ENCODE measurements around the gene SYNJ2. TPM values are rescaled to one million over a fixed set of nuclear protein-coding genes. Genes with fewer than 3 reads are reported as not detected.

Gene SYNJ2
- total RNA-seq, 1 donor from 2014 or later = 31.8 TPM

GRCh38 chr6:157941101-157941863, 40.4 kb upstream of the SYNJ2 start:
- H3K4me1 ChIP-seq (ENCODE audit: insufficient read depth, low read length) = peaks cover 12% of the 10 kb centered on the region
- H3K27ac ChIP-seq (ENCODE audit: low read depth, low read length) = no peak overlapping the region
- Mint-ChIP-seq H3K9me3 (ENCODE audit: unreplicated experiment) (no peaks in the 10 kb centered on the region), H3K4me3 (ENCODE audit: unreplicated experiment) (no peak overlapping the region), H3K27me3 (ENCODE audit: low read depth, unreplicated experiment) (no peaks in the 10 kb centered on the region), H3K4me1 (ENCODE audit: low read depth, unreplicated experiment) (no peaks in the 10 kb centered on the region), H3K36me3 (ENCODE audit: low read depth, unreplicated experiment) (peaks cover 21% of the 10 kb centered on the region), H3K27ac (ENCODE audit: unreplicated experiment) (no peak overlapping the region)
- H4K20me1 ChIP-seq (ENCODE audit: insufficient read depth, low read length) = no peaks in the 10 kb centered on the region
- no peak for TF ChIP-seq EZH2 (IDR thresholded peaks at IDR 0.05; ENCODE audit: insufficient read depth, low read length)
- TF ChIP-seq CTCF (IDR thresholded peaks at IDR 0.05; ENCODE audit: insufficient read depth, low read depth, low read length) = no peak
- no peak overlapping the region for H3K4me3 ChIP-seq (ENCODE audit: insufficient read depth, low read depth, low read length)
- H3K27me3 ChIP-seq (ENCODE audit: insufficient read depth, low read length) = no peaks in the 10 kb centered on the region
- no peak overlapping the region for H2AFZ ChIP-seq (ENCODE audit: low read depth, low read length)
- H3K4me2 ChIP-seq (ENCODE audit: low read length) = no peak overlapping the region
- H3K9ac ChIP-seq (ENCODE audit: low read length) = no peak overlapping the region
- H3K79me2 ChIP-seq (ENCODE audit: insufficient read depth, low read length) = no peaks in the 10 kb centered on the region
- H3K9me3 ChIP-seq (ENCODE audit: insufficient read depth, low read depth, low read length) = no peaks in the 10 kb centered on the region
- FAIRE-seq (no peak), DNase-seq (ENCODE audit: low read depth) (no peak)
- H3K36me3 ChIP-seq (ENCODE audit: insufficient read depth, low read length) = peaks cover 21% of the 10 kb centered on the region

GRCh38 chr6:157942351-157942750, 39.3 kb upstream of the SYNJ2 start:
- H3K4me1 Mint-ChIP-seq (ENCODE audit: low read depth, unreplicated experiment) = no peaks in the 10 kb centered on the region
- Histone ChIP-seq H3K4me1 (ENCODE audit: insufficient read depth, low read length) (peaks cover 12% of the 10 kb centered on the region), H4K20me1 (ENCODE audit: insufficient read depth, low read length) (no peaks in the 10 kb centered on the region), H3K27me3 (ENCODE audit: insufficient read depth, low read length) (no peaks in the 10 kb centered on the region), H3K4me2 (ENCODE audit: low read length) (no peak overlapping the region), H3K79me2 (ENCODE audit: insufficient read depth, low read length) (no peaks in the 10 kb centered on the region), H3K4me3 (ENCODE audit: insufficient read depth, low read depth, low read length) (no peak overlapping the region), H2AFZ (ENCODE audit: low read depth, low read length) (no peak overlapping the region), H3K9ac (ENCODE audit: low read length) (no peak overlapping the region), H3K36me3 (ENCODE audit: insufficient read depth, low read length) (peaks cover 18% of the 10 kb centered on the region), H3K27ac (ENCODE audit: low read depth, low read length) (no peak overlapping the region), H3K9me3 (ENCODE audit: insufficient read depth, low read depth, low read length) (no peaks in the 10 kb centered on the region)
- no peak overlapping the region for H3K4me3 Mint-ChIP-seq (ENCODE audit: unreplicated experiment)
- H3K9me3 Mint-ChIP-seq (ENCODE audit: unreplicated experiment) = no peaks in the 10 kb centered on the region
- FAIRE-seq (no peak), DNase-seq (ENCODE audit: low read depth) (no peak)
- H3K27ac Mint-ChIP-seq (ENCODE audit: unreplicated experiment) = no peak overlapping the region
- TF ChIP-seq EZH2 (IDR thresholded peaks at IDR 0.05; ENCODE audit: insufficient read depth, low read length) (no peak), CTCF (IDR thresholded peaks at IDR 0.05; ENCODE audit: insufficient read depth, low read depth, low read length) (no peak)
- no peaks in the 10 kb centered on the region for H3K27me3 Mint-ChIP-seq (ENCODE audit: low read depth, unreplicated experiment)
- H3K36me3 Mint-ChIP-seq (ENCODE audit: low read depth, unreplicated experiment) = peaks cover 30% of the 10 kb centered on the region

All from astrocyte (in vitro differentiated cells and primary cell).